Measurements from ENCODE around the gene PNMA1. TPM values are rescaled to one million over a fixed set of nuclear protein-coding genes. Genes with fewer than 3 reads are reported as not detected.

PNMA1 gene
- total RNA-seq, 2 experiments from 2014 or later: 52.6 to 55.9 TPM

GRCh38 chr14:73723406-73723796 lies 9.2 kb upstream of the PNMA1 start:
- ChIA-PET CTCF (interaction anchor here (0.6 to 1.7 kb wide), 3 partner anchors 18 to 76 kb away, joined by 3 read pairs; no protein-coding TSS in a partner anchor), POLR2A (interaction anchor here (0.9 to 2.7 kb wide), 4 partner anchors 9 to 63 kb away, joined by 3 to 14 read pairs (median 4); partner anchors contain the start of gene PNMA1)
- Mint-ChIP-seq H3K27ac (peak overlapping the region; percentile 78), H3K9me3 (no peaks in the 10 kb centered on the region), H3K36me3 (ENCODE audit: low read depth) (peaks cover 81% of the 10 kb centered on the region), H3K27me3 (no peaks in the 10 kb centered on the region), H3K4me3 (peak overlapping the region; percentile 26), H3K4me1 (ENCODE audit: low read depth) (peaks cover 12% of the 10 kb centered on the region)
- intact Hi-C loops (cut with DNase I, micrococcal nuclease): loop anchor here in 1 of 2 experiments (10.0 kb wide), 1 partner anchor 161 kb away; the partner anchor contains the start of gene ZNF410
- Histone ChIP-seq H3K36me3 (ENCODE audit: insufficient read depth, low read length) (peaks cover 95% of the 10 kb centered on the region), H3K9me3 (ENCODE audit: control insufficient read depth in 1 of 2, insufficient read depth in 1 of 2, low read length in 2 of 2) (no peaks in the 10 kb centered on the region), H3K4me1 (ENCODE audit: insufficient read depth, low read length) (peaks cover 35% of the 10 kb centered on the region), H3K4me3 (ENCODE audit: low read length) (no peak overlapping the region), H3K27me3 (ENCODE audit: control insufficient read depth in 1 of 2, insufficient read depth in 2 of 2, low read length in 2 of 2) (no peaks in the 10 kb centered on the region), H3K27ac (ENCODE audit: low read depth in 1 of 2, low read length in 2 of 2) (peak overlapping the region in 1 of 2 donors; percentile 61)
- ATAC-seq (ENCODE audit: poor library complexity) (peak; percentile 61), DNase-seq (peak in 1 of 14 experiments; percentile 50)
- no peak for TF ChIP-seq CTCF (IDR thresholded peaks at IDR 0.05)

- peaks cover 82% of the 10 kb centered on the region for H3K36me3 Mint-ChIP-seq (ENCODE audit: low read depth)
- H3K4me3 Mint-ChIP-seq: no peak overlapping the region
- ChIA-PET CTCF (interaction anchor here (0.6 to 1.7 kb wide), 2 partner anchors 19 to 77 kb away, joined by 3 read pairs; no protein-coding TSS in a partner anchor), POLR2A (interaction anchor here (0.9 to 1.4 kb wide), 2 partner anchors 8 to 64 kb away, joined by 3 to 4 read pairs; partner anchors contain the start of gene PNMA1)
- peaks cover 98% of the 10 kb centered on the region for H3K36me3 ChIP-seq (ENCODE audit: insufficient read depth, low read length)
- no peak overlapping the region for H3K27ac ChIP-seq (ENCODE audit: low read depth in 1 of 2, low read length in 2 of 2)
- H3K27me3 ChIP-seq (ENCODE audit: control insufficient read depth in 1 of 2, insufficient read depth in 2 of 2, low read length in 2 of 2): no peaks in the 10 kb centered on the region
- H3K4me3 ChIP-seq (ENCODE audit: low read length): no peak overlapping the region
- DNase-seq: no peak
- no peak for TF ChIP-seq CTCF (IDR thresholded peaks at IDR 0.05)
- H3K9me3 Mint-ChIP-seq: no peaks in the 10 kb centered on the region
- no peaks in the 10 kb centered on the region for H3K27me3 Mint-ChIP-seq
- ATAC-seq (ENCODE audit: poor library complexity): no peak
- H3K4me1 Mint-ChIP-seq (ENCODE audit: low read depth): peaks cover 7% of the 10 kb centered on the region
- peaks cover 32% of the 10 kb centered on the region for H3K4me1 ChIP-seq (ENCODE audit: insufficient read depth, low read length)
- intact Hi-C loops (cut with DNase I, micrococcal nuclease): loop anchor here in 1 of 2 experiments (10.0 kb wide), 1 partner anchor 162 kb away; the partner anchor contains the start of gene ZNF410
- H3K27ac Mint-ChIP-seq: peak overlapping the region; percentile 4
- H3K9me3 ChIP-seq (ENCODE audit: control insufficient read depth in 1 of 2, insufficient read depth in 1 of 2, low read length in 2 of 2): no peaks in the 10 kb centered on the region
These were observed 8.4 kb upstream of the PNMA1 start for GRCh38 chr14:73722581-73722980.

GRCh38 chr14:73721101-73721821 lies 7.1 kb upstream of the PNMA1 start:
- Mint-ChIP-seq H3K36me3 (ENCODE audit: low read depth) (peaks cover 88% of the 10 kb centered on the region), H3K4me3 (no peak overlapping the region), H3K27ac (peak overlapping the region; percentile 34), H3K4me1 (ENCODE audit: low read depth) (peaks cover 7% of the 10 kb centered on the region), H3K27me3 (no peaks in the 10 kb centered on the region), H3K9me3 (no peaks in the 10 kb centered on the region)
- Histone ChIP-seq H3K27me3 (ENCODE audit: control insufficient read depth in 1 of 2, insufficient read depth in 2 of 2, low read length in 2 of 2) (no peaks in the 10 kb centered on the region), H3K36me3 (ENCODE audit: insufficient read depth, low read length) (peaks cover 90% of the 10 kb centered on the region), H3K9me3 (ENCODE audit: control insufficient read depth in 1 of 2, insufficient read depth in 1 of 2, low read length in 2 of 2) (no peaks in the 10 kb centered on the region), H3K27ac (ENCODE audit: low read depth in 1 of 2, low read length in 2 of 2) (no peak overlapping the region), H3K4me1 (ENCODE audit: insufficient read depth, low read length) (peaks cover 29% of the 10 kb centered on the region), H3K4me3 (ENCODE audit: low read length) (no peak overlapping the region)
- POLR2A ChIA-PET: no interaction called here
- DNase-seq (no peak), ATAC-seq (ENCODE audit: poor library complexity) (no peak)
- CTCF ChIA-PET: no interaction called here
- no peak for TF ChIP-seq CTCF (IDR thresholded peaks at IDR 0.05)
- intact Hi-C loops (cut with DNase I, micrococcal nuclease): loop anchor here in 1 of 2 experiments (10.0 kb wide), 1 partner anchor 164 kb away; the partner anchor contains the start of gene ZNF410
